Brain microvascular endothelial cell (primary cell): ENCODE measurements around the gene SLC16A9.
"Not testable (repeated sequence)": the region's sequence is repeated elsewhere in the genome, so short reads cannot be mapped to it uniquely, and the experiment has no call there.

Source experiments
- DNase-seq: peaks from one replicate; pipeline ENCODE4 v3.0.0-alpha.2; 2020
- H3K27ac ChIP-seq: fragments of 250-450 bp; sonication (Bioruptor Pico); 2 replicates; pipeline ENCODE4 v1.5.1; 2020; ENCODE audit warnings: mild to moderate bottlenecking, moderate library complexity
- H3K27me3 ChIP-seq: fragments of 250-450 bp; sonication (Bioruptor Pico); replicated peaks from 2 replicates; pipeline ENCODE4 v1.5.1; 2020; ENCODE audit warnings: mild to moderate bottlenecking
- H3K36me3 ChIP-seq: fragments of 250-450 bp; sonication (Bioruptor Pico); replicated peaks from 2 replicates; pipeline ENCODE4 v1.5.1; 2020; ENCODE audit warnings: mild to moderate bottlenecking
- H3K4me3 ChIP-seq: 2 replicates; pipeline ENCODE4 v1.5.1; 2011; ENCODE audit warnings: low read depth, mild to moderate bottlenecking, control low read depth, low read length, moderate library complexity
- in situ Hi-C: cut with HindIII; loops from 2 replicates; pipeline ENCODE4 v1.10.0; 2017; ENCODE audit warnings: low sequenced_read_pairs, low pct_ligation_motif_present
- TF ChIP-seq, protein P1 (sequence below): IDR thresholded peaks from 2 replicates; pipeline ENCODE4 v1.5.1; 2011; ENCODE audit warnings: low read depth, mild to moderate bottlenecking, moderate library complexity, low read length, control low read depth, inconsistent platforms; ENCODE audit errors: missing control alignments

The SLC16A9 gene

DNA sequence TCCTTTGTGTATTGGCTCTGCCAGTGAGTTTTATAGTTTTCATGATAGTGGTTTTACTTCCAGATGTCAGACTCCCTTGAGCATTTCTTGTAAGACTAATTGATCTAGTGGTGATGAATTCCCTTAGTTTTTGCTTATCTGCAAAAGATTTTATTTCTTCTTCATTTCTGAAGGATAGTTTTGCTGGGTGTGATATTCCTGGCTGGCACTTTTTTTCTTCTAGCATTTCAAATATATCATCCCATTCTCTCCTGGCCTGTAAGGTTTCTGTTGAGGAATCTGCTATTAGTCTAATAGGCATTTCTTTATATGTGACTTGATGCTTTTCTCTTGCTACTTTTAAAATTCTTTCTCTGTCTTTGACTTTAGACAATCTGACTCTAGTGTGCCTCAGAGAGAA is 64.8 kb downstream of the SLC16A9 start:
- TF ChIP-seq, protein P1, sequence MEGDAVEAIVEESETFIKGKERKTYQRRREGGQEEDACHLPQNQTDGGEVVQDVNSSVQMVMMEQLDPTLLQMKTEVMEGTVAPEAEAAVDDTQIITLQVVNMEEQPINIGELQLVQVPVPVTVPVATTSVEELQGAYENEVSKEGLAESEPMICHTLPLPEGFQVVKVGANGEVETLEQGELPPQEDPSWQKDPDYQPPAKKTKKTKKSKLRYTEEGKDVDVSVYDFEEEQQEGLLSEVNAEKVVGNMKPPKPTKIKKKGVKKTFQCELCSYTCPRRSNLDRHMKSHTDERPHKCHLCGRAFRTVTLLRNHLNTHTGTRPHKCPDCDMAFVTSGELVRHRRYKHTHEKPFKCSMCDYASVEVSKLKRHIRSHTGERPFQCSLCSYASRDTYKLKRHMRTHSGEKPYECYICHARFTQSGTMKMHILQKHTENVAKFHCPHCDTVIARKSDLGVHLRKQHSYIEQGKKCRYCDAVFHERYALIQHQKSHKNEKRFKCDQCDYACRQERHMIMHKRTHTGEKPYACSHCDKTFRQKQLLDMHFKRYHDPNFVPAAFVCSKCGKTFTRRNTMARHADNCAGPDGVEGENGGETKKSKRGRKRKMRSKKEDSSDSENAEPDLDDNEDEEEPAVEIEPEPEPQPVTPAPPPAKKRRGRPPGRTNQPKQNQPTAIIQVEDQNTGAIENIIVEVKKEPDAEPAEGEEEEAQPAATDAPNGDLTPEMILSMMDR = no peak
- no peak for DNase-seq
- no peak overlapping the region for H3K4me3 ChIP-seq
- no peaks in the 10 kb centered on the region for H3K27me3 ChIP-seq
- no peaks in the 10 kb centered on the region for H3K36me3 ChIP-seq
- in situ Hi-C loops = no loop called here
- H3K27ac ChIP-seq = no peak overlapping the region

DNA sequence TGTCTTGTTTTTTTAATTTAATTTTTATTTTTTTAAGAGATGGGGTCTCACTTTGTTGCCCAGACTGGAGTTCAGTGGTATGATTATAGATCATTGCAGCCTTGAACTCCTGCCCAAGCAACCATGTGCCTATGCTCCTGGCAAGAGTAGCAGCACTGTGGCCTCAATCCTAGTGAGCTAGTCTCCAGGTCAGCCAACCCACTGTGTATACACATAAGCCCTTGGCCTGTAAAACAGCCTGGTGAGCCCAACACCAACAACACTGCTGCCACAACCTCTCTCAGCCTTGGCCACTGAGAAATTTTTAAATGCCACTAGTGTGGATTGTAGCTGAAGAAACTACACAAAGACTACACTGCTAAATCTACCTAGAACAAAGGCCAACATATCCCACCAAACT is 68.0 kb downstream of the SLC16A9 start:
- H3K4me3 ChIP-seq, H3K36me3 ChIP-seq, in situ Hi-C loops, DNase-seq, H3K27ac ChIP-seq, H3K27me3 ChIP-seq: not testable (repeated sequence)

DNA sequence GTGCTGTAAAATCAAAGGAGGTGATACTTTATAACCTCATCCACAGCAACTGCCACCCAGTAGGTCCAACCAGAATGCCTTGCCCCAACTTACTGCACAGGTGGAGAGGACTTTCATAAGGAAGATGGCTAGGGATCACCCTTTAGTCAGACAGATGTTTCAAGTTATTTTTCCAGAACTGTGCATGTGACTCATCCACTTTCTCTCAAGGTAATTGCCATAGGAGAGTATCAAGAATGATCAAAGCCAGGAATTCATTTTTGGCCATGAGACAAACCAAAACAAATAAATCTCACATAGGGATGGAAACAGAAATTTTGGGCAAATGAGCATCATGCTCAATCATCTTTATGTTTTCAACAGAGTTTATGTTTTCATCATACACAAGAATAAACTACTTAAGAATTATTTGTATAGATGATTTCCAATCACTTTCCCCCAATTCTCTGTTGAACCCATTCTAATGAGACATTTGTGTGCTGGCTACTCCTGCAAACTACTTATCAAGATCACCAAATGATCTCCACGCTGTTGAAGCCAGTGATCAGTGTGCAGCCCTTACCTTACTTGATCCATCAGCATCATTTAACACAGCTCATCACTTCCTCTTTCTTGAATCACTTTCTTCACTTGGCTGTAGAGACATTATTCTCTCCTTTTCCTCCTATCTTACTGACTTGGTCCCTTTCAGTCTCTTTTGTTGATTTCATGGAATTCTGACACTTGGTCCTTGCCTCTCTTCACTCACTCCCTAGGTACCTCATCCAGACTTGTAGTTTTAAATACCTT is 74.0 kb downstream of the SLC16A9 start:
- TF ChIP-seq, protein P1 = no peak
- no peak overlapping the region for H3K27ac ChIP-seq
- H3K4me3 ChIP-seq = no peak overlapping the region
- in situ Hi-C loops = no loop called here
- H3K36me3 ChIP-seq = no peaks in the 10 kb centered on the region
- DNase-seq = no peak
- H3K27me3 ChIP-seq = no peaks in the 10 kb centered on the region

DNA sequence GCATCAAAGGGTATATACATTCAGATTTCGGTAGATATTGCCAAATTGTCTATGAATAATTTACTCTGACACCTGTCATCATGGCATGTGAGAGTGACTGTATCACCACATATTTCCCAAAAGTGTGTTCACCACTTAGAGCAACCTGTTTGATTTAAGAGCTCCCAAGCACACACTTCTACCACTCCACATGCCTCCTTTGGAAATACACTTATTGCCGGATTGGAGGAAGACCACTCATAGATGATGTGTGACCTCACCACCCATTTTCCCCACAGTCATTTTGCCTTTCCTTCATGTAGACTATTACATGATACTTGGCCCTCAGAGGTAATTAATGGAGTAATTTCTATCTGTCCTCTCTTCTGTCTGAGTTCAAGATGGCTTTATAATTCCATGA is 75.5 kb downstream of the SLC16A9 start:
- Histone ChIP-seq H3K27ac (no peak overlapping the region), H3K27me3 (no peaks in the 10 kb centered on the region), H3K4me3 (no peak overlapping the region), H3K36me3 (no peaks in the 10 kb centered on the region)
- TF ChIP-seq, protein P1 = no peak
- in situ Hi-C loops = no loop called here
- DNase-seq = no peak

DNA sequence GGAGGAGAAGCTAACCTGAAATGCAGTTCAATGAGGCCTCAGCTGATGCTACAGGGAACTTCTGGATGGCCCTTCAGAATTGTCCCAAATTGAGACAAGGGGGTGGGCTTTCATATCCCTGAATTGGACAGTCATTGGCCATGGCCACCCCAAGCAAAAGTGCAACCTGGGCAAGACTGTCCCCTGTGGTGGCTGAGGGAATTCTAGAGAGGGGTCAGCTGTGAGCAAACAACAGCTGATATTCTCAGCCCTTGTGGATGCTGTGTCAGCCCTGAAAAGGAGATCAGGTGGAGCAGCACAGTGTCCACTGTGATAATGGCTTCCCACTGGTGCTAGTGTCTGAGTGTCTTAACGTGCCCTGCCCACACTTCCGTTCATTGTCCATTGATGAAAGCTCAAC is 76.6 kb downstream of the SLC16A9 start:
- H3K36me3 ChIP-seq = no peaks in the 10 kb centered on the region
- no peak overlapping the region for H3K27ac ChIP-seq
- in situ Hi-C loops = no loop called here
- H3K27me3 ChIP-seq = no peaks in the 10 kb centered on the region
- no peak overlapping the region for H3K4me3 ChIP-seq
- no peak for DNase-seq
- TF ChIP-seq, protein P1 = peak; percentile 27

DNA sequence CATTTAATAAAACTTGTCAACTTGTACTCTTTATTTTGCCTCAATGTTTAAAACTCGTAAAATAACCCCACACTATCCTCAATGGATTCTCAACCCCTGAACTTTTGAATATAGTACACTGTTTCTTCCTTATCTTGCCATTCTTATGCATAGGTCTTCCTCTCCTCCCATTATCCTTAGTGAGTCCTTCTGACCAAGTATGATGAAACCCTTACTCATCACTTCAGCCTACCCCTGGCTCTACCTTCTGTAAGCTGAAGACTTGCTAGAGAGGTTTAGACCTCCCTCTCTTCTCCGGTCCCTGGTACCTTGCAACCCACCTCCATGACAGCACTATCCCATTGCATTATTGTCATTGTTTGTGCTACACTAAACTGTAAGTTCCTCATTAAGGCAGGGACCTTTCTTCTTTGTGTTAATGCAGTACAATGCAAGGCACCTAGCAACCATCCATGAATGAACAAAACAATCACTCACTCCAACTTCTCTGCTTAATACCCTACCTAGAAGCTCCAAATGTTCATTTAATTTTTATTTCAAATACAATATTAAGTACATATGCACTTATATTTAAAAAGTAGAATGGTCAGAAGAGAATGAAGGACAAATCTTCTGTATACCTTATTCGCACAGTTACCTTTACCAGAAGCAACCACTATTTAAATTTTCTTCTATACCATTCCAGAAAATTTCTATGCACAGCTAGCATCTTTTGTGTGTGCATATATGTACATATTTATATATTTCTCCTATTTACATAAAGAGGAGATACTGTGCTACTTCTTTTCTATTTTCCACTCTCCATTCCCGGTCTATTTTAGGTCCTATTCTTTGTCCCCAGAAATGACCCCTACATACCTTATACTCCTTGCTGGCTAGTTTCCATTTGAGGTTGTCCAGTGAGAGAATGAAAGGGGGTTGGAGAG is 77.5 kb downstream of the SLC16A9 start:
- in situ Hi-C loops = no loop called here
- Histone ChIP-seq H3K27ac (no peak overlapping the region), H3K4me3 (no peak overlapping the region), H3K27me3 (no peaks in the 10 kb centered on the region), H3K36me3 (no peaks in the 10 kb centered on the region)
- no peak for DNase-seq
- TF ChIP-seq, protein P1 = no peak
